ENCODE data around the gene GSTK1.

- TF ChIP-seq YY1 (IDR thresholded peaks at IDR 0.05; ENCODE audit: insufficient read depth, insufficient read length) (no peak), SUZ12 (IDR thresholded peaks at IDR 0.05; ENCODE audit: extremely low read depth, insufficient read depth, insufficient read length) (no peak)
Measured at GRCh38 chr7:143286522-143286890, 23.3 kb downstream of the GSTK1 start.
